NCI-H446 (cell line): ENCODE measurements around the gene WASF1.
"Not testable (repeated sequence)": the region's sequence is repeated elsewhere in the genome, so short reads cannot be mapped to it uniquely, and the experiment has no call there.

Source experiments
- DNase-seq, 2 experiments: peaks; one replicate each; lab custom pipeline; 2025; lab: John Stamatoyannopoulos, UW

WASF1 gene

DNA sequence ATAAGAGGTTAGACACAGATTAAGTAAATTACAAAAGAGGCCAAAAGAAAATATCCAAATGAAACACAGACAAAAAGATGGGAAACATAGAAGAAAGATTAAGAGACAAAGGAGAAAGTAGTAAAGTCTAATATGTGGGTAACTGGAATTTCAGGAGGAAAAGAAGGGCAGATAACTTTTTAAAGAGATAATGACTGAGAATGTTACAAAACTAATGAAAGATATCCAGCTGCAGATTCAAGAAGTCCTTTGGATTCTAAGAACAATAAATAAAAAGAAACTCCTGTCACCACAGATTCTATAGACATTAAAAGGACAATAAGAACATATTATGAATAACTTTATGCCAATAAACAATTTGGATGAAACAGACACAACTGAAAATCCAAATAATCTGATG is 90.1 kb downstream of the WASF1 start:
- DNase-seq: no peak

- DNase-seq: no peak
Observed at GRCh38 chr6:110085285-110085684, 94.2 kb downstream of the WASF1 start.

- no peak for DNase-seq
Observed at GRCh38 chr6:110083875-110084585, 95.4 kb downstream of the WASF1 start.

- no peak for DNase-seq
Observed at GRCh38 chr6:110075406-110075805, 104.1 kb downstream of the WASF1 start.

- not testable (repeated sequence) for DNase-seq
Observed at GRCh38 chr6:110073474-110073873, 106.0 kb downstream of the WASF1 start.

DNA sequence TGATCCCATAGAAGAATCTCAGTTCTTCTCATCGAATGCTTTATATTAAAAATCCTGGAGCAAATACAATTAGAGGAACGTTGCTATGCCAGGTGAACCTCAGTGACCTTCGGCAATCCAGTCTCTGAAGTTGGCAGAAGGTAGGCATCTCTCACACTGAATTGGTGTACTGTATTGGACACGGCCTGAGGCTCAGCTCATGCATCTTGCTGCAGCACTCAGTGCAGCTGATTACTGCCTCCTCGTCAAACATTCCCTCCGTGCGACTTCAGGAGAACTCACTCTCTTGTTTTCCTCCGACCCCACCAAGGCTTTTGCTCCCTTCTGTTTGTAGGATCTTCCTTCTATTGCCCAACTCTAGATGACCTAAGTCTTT is 110.9 kb downstream of the WASF1 start:
- no peak for DNase-seq

DNA sequence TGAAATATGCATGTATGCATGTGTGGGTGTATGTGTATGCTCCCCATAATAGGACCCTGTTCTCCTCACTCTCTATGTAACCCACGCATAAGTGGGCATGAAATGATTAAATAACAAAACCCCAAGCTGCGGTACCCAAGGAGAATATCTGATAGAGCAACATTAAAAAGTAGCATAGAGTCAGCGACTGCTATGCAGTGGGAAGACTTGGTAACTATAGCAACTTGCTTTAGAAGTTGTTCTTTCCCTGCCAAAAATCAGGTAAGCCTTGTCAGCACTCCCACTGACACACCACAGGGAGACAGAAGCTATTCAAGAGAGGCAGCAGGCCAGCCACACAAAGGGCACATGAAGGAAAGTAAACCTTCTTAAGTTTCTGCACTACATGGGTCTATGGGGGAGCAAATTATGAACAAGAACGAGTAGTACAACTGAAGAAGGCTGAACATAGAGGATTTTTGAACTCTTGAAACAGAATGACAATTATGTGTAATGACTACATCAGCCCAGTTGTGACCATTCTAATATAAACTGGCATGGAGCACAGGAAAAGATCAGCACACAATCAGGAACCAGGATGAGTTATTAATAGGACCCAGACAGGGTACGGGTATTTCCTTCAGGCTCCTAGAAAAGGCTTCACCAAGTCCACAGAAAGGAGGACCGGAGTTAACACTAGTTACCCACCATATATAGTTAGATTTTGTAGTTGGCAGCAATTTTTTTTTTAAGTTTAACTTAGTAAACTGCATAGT is 111.5 kb downstream of the WASF1 start:
- DNase-seq: no peak

DNA sequence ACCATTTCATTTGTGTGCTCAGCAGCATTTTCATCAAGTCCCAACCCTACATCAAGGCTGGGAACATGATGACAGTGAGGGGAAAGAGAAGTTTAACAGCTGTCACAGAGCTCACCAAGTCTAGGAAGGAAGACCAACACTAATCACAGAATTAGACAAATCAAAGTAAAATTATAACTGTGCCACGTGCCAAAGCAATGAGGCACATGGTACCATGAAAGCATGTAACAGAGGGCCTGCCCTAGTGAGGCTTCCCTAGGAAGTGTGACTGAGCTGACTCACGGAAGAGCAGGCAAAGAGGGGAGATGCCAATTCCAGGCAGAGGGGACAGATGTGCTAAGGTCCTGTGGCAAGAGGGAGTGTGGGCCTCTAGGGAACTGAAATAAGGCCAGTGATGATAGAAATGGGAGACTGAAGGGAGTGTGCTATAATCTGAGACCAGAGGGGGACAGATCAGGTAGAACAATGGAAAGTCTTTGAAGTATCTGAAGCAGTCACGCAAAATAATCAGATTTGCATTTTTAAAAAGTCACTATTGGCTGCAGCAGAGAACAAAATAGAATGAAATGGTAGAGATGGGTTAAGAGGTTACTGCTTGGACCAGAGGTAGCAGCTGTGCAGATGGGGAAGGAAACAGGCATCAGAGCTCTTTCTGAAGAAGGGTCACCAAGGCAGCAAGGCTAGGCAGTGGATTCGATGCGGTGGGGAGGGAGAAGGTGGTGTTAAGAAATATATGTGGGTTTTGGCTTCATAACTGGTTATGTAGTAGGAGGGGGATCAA is 114.5 kb downstream of the WASF1 start:
- no peak for DNase-seq

- DNase-seq: no peak
Observed at GRCh38 chr6:110063594-110064263, 115.7 kb downstream of the WASF1 start.

DNA sequence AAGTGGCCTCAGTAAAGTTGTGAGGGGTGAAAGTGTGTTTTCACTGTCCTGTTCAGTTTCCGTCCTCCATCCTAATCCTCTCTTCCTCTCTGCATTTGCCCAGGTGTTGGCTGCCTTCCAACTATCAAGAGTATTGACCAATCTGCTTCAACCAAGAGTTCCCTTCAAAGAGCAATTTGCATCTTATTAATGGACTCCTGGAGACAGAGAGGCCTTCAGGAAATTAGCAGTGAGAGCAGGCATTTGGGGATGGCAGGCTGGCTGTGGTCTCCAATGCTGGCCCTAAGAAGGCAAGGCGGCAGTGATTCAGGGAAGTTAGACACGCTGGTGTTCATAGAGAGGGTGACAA is 124.1 kb downstream of the WASF1 start:
- DNase-seq: no peak

DNA sequence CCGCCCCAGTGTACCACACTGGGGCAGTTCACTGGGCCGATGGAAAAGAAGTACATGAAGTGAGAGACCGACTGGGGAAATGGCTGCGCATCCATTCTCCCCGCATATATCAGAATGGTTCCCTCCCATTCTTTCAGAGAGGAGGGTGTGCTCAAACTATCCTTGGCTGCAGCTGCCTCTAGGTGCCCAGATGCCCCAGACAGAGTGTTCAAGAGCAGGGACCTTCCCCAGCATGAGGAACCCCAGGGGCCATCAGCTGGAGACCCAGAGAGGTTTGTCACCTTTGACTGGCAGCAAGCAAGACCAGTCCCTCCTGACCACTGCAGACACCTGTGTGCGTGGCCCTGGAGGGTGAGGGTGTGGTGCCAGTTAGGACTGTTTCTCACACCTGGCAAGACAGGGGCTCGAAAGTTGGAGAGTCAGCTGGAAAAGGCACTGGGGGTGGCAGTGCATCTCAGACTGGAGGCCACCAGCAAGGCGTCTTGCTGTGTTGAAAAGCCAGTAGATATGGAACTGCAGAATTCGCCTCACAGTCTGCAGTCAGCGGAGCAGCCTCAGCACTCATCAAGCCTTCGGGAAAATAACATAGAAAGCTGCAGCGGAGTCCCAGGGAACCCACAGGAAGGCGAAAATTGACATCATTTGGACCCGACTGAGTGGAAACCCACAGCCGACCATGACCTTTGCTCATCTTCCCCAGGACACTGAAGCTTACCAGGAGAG is 124.6 kb downstream of the WASF1 start:
- DNase-seq: no peak

DNA sequence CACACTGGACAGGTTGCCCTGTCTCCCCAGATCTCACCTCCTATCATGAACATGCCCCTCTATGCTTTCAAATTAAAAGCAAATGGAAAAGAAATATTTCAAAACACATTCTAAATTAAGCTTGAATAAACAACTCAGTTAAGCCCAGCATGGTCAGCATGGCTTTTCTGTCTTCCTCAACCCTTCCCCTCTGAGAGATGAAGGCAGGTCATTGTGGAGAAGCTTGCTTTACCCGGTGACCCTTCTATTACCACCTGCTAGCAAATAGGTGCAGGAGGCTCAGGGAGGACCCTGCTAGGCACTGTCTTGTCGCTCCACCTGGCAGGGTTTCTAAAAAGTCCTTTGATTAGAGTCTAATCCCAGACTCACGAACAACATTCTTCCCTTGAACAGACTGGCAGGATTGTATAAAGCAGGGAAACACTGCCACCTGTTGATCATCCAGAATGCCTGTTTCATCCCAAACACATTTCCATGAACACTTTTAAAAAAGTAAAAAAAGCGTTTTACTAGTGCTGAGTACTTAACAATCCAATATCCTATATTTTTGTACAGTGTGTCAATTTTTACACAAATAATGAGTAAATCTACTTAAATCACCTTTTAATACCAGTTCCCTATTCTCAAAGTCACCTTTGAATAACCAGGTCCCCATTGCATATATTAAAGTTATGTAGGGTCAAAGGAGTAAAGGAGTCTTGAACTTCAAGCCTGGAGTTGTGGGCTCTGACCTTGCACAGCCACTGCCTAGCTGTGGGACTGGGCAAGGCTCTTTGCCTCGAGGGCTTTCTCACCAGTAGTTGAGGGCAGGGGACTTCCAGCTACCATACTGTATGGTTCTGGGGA is 125.9 kb downstream of the WASF1 start:
- DNase-seq: peak in 1 of 2 experiments; percentile 23

DNA sequence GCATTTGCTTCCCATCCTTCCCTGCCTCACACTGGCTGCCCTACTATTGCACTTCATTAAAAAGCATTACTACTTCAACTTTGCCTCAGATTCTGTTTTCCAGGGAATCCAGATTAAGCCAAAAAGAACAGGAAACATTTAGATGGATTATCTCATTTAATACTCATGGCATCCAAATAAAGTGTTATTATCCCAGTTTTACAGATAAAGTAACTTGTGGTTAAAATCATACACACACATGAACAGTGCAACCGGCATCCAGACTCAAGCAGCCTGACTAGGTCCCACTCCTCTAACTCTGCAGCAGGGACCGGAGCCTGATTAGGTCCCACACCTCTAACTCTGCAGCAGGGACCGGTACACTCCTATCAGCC is 129.0 kb downstream of the WASF1 start:
- no peak for DNase-seq
